ENCODE results near the gene FKBP5.

GRCh38 chr6:35587167-35587566, 101.5 kb downstream of the FKBP5 start:
- TF ChIP-seq POLR2AphosphoS5 (IDR thresholded peaks at IDR 0.05; ENCODE audit: insufficient read depth, low read depth, low read length) (no peak), EZH2 (IDR thresholded peaks at IDR 0.05; ENCODE audit: borderline replicate concordance, low read depth, low read length, severe bottlenecking) (no peak), MYC (IDR thresholded peaks at IDR 0.05; ENCODE audit: low read depth, low read length) (no peak), JUN (IDR thresholded peaks at IDR 0.05; ENCODE audit: borderline replicate concordance, insufficient read depth, insufficient read length, low read depth) (no peak), POLR2A (IDR thresholded peaks at IDR 0.05; ENCODE audit: low read depth, low read length) (no peak), FOS (IDR thresholded peaks at IDR 0.05; ENCODE audit: borderline replicate concordance, insufficient read depth, low read length) (no peak)
- TF ChIP-seq, protein P1, sequence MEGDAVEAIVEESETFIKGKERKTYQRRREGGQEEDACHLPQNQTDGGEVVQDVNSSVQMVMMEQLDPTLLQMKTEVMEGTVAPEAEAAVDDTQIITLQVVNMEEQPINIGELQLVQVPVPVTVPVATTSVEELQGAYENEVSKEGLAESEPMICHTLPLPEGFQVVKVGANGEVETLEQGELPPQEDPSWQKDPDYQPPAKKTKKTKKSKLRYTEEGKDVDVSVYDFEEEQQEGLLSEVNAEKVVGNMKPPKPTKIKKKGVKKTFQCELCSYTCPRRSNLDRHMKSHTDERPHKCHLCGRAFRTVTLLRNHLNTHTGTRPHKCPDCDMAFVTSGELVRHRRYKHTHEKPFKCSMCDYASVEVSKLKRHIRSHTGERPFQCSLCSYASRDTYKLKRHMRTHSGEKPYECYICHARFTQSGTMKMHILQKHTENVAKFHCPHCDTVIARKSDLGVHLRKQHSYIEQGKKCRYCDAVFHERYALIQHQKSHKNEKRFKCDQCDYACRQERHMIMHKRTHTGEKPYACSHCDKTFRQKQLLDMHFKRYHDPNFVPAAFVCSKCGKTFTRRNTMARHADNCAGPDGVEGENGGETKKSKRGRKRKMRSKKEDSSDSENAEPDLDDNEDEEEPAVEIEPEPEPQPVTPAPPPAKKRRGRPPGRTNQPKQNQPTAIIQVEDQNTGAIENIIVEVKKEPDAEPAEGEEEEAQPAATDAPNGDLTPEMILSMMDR (IDR thresholded peaks at IDR 0.05; ENCODE audit: extremely low read depth in 1 of 2, insufficient read depth in 1 of 2, low read depth in 1 of 2, low read length in 2 of 2) = no peak
- TF ChIP-seq, protein P2, sequence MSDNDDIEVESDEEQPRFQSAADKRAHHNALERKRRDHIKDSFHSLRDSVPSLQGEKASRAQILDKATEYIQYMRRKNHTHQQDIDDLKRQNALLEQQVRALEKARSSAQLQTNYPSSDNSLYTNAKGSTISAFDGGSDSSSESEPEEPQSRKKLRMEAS (IDR thresholded peaks at IDR 0.05; ENCODE audit: insufficient read depth, insufficient read length) = no peak
